MV-4-11 (cell line): ENCODE results near the gene HRG.
"Not testable (repeated sequence)": the region's sequence is repeated elsewhere in the genome, so short reads cannot be mapped to it uniquely, and the experiment has no call there.

ENCODE experiments used
- DNase-seq: peaks from one replicate; lab custom pipeline; 2025; lab: John Stamatoyannopoulos, UW

The HRG gene

DNA sequence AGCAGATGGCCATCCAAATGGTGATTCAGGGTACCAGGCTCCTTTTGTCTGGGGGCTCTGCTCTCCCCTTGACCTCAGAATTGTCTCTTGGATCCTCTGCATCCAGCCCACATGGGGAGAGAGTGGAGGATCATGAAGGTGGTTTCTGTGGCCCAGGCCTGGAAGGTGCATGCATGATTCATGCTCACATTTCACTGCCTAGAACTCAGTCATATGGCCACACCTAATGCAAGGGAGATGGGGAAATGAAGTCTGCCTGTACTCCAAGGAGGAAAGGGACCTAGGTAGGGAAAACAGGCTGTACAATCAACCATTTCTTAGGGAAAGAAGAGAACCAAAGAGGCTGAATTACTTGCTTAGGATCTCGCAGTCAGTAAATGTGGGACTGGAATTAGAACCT is 15.1 kb downstream of the HRG start:
- no peak for DNase-seq

DNA sequence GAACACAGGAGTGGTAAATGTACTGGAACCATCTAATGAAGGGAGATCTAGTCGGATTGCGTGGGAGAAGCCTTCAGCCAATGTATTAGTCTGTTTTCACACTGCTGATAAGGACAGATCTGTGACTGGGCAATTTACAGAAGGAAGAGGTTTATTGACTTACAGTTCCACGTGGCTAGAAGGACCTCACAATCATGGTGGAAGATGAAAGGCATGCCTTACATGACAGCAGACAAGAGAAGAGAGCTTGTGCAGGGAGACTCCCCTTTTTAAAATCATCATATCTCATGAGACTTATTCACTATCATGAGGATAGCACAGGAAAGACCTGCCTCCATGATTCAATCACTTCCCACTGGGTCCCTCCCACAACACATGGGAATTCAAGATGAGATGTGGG is 17.0 kb downstream of the HRG start:
- no peak for DNase-seq

DNA sequence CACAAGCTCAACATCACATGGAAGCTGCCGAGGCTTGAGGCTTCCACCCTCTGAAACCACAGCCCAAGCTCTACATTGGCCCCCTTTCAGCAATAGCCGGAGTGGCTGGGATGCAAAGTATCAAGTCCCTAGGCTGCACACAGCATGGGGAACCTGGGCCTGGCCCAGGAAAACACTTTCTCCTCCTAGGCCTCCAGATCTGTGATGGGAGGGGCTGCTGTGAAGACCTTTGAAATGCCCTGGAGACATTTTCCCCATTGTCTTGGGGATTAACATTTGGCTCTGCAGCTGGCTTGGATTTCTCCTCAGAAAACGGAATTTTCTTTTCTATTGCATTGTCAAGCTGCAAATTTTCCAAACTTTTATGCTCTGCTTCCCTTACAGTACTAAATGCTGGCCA is 18.2 kb downstream of the HRG start:
- no peak for DNase-seq

DNA sequence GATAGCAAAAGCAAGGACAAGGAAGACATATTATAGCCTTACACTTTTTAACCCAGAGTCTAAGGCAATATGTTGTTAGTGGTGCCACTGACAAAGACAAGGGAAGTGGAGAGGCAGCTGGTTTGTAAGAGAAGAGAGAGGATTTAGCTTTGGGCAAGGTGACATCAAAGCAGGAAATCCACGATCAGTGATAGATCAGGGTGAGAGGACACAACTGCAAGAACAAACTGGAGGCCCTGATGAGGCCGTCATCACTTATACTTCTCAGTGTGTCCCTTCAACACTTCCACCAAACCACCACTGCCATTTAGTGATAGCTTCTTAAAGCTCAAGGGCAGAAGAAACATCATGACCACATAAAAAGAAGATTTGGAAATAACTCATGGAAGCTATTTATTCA is 20.7 kb downstream of the HRG start:
- DNase-seq: not testable (repeated sequence)

DNA sequence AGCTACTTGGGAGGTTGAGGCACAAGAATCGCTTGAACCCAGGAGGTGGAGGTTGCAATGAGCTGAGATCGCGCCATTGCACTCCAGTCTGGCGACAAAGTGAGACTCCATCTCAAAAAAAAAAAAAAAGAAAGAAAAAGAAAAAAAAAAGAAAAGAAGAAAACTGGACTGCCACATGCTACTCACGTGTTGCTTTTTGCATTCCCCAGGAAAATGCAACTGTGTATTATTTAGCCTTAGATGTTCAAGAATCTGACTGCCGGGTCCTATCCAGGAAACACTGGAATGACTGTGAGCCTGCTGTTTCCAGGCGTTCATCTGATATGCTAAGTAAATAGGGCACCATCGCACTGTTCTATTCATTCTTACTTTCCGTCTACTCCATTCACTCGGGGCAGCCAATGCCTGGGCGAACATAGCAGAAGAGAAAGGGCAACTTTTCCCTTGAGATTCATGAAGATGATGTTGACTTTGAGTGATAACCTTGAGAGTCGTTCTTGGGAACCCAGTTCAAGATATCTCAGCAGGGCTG is 21.4 kb downstream of the HRG start:
- no peak for DNase-seq

DNA sequence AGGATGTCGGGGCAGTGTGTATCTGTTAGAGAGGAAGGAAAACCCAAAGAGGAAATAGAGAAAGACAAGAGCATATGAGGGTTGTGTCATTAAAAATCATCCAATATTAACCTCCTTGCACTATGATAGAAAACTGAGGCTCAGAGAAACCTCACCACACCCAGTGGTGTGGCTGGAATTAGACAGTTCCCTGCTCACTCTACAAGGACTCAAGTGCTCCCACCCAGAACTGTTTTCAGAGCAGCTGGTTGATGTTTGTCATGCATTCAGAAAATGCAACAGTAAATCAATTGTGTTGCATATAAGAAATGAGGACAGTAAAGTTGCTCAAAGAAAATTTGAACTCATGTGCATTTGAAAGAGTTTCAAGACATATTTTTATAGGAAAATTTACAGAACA is 24.5 kb downstream of the HRG start:
- peak; percentile 1 for DNase-seq

DNA sequence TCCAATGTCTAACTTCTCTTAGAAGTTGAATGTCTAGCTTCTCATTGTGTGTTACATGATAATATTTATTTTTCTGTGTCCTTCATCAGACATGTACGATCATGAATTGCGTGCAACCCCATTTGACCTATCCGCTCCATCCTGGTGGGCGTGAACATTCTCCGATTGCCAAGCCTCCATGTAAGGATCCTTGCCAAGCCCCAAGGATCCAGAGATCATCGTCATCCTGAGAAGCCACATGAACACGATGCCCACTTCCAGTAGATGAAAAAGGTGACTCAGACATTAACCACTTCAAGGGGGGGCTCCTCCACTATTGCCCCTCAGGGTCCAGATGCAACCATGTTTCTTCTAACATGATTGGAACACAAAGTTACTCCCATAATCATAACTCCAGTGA is 25.9 kb downstream of the HRG start:
- no peak for DNase-seq

DNA sequence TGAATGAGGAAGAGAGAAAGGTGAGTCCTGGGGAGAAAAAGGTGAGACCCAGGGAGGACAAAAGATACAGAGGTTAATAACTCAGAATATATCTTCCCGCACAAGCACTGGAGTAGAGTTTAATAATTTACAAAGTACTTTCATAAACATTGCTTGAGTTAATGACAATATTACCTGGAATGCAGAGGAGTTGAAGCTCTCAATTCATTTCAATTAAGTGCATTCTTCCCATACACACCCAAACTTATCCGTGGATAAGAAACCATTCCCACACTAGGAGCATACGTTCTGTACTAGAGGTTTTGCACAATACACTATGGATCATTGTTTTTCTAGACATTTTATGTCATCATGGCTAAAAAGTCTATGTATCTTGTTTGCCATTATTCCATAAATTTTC is 28.0 kb downstream of the HRG start:
- no peak for DNase-seq

DNA sequence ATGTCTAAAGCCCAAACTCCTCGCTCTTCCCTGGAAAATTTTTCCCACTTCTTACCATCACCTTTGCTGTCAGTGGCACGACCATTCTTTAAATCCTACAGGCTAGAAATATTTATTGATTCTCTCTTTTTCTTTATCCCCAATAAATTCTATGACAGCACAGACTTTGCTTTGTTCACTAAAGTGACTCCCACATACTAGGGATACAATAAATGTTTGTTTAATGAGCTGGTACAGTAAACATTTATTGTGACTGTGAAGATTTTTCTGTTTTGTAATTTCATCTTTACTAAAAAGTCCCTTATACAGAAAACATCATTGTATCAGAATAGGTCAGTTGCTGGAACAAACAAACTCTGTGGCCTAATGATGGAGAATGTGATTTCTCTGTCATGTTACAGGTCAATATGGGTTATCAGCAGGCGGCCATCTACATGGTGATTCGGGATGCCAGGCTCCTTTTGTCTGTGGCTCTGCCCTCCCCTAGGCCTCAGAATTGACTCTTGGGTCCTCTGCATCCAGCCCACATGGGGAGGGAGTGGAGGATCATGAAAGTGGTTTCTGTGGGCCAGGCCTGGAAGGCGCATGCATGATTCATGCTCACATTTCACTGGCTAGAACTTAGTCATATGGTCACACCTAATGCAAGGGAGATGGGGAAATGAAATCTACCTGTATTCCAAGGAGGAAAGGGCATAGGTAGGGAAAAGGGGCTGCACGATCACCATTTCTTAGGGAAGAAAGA is 28.6 kb downstream of the HRG start:
- no peak for DNase-seq

DNA sequence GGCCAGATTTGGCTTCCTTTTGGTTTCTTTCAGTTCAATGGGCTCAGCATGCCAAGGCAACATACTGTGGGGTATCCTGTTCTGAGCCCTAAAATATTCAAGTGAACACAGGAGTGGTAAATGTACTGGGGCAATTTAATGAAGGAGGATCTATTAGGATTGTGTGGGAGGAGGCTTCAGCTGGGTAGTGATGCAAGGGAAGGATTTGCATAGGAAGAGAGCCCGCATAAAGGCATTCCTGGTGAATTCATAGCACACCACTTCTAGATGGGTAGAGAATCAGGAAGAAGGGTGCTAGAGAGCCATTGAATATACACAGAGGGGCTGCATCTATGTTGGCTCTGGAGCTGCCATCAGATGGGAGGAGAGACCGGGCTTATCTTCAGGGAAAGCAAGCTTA is 30.7 kb downstream of the HRG start:
- DNase-seq: no peak

DNA sequence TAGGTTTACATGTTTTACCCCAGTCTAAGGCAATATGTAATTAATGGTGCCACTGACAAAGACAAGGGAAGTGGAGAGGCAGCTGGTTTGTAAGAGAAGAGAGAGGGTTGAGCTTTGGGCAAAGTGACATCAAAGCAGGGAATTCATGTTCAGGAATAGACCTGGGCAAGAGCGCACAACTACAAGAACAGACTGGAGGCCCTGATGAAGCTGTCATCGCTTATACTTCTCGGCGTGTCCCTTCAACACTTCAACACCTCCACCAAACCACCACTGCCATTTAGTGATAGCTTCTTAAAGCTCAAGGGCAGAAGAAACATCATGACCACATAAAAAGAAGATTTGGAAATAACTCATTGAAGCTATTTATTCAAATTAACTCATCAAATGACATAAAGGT is 31.7 kb downstream of the HRG start:
- no peak for DNase-seq

DNA sequence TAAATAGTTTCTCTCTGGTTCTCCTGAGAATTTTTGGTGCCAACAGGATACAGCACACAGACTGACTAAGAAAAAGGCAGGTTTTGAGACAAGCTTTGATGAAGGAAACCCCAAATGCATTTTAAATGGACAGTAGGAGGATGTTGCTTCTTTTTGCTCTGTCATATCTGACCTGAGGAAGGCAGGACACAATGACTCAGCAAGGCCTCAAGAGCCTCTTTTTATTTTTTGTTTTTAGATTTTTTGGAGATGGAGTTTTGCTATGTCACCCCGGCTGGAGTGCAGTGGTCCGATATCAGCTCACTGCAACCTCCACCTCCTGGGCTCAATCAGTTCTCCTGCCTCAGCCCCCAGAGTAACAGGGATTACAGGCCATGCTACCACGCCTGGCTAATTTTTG is 34.5 kb downstream of the HRG start:
- no peak for DNase-seq

DNA sequence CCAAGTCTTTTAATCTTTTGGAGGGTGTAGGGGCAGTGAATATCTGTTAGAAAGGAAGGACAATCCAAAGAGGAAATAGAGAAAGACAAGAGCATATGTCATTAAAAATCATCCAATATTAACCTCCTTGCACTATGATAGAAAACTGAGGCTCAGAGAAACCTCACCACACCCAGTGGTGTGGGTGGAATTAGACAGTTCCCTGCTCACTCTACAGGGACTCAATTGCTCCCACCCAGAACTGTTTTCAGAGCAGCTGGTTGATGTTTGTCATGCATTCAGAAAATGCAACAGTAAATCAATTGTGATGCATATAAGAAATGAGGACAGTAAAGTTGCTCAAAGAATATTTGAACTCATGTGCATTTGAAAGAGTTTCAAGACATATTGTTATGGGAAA is 36.6 kb downstream of the HRG start:
- not testable (repeated sequence) for DNase-seq

DNA sequence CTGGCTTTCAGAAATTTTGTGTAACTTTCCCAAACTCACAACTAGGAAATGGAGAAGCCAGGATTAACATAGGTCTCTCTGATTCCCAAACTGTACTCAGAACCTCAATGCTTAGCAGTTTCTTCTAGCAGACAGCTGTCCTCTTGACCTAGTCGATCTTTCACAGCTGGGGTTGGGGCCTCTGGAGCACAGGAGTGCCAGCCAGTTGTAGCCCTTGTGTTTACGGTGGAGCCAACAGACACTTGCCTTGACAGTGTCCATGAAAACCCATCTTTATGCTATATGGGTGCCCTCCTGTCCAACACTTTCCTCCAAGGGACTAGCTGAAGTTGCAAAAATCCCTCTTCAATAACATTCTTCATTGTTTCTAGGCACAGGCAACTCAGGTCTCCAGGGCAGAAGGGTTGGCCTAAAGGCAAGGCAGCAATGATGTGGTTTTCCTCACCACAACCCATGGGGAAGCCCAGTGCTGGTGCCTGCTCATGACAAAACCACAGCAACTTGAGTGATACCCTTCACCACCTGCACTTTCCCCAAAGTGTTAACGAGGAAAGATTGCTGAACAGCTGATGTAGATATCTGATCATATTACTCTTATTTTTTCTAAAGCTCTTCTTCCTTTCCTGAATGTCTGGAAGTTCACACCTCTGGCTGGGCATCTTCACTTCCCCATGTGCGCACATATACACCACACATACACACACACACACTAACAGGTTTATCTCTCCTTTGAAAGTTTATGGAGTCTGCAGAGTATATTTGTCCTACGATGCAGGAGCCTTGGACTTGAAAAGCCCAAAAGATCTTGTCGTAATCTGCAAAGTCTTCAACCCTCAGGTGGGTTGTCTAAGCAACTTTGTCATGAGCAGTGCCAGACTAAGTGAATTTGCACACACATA is 40.3 kb downstream of the HRG start:
- DNase-seq: peak; percentile 64

DNA sequence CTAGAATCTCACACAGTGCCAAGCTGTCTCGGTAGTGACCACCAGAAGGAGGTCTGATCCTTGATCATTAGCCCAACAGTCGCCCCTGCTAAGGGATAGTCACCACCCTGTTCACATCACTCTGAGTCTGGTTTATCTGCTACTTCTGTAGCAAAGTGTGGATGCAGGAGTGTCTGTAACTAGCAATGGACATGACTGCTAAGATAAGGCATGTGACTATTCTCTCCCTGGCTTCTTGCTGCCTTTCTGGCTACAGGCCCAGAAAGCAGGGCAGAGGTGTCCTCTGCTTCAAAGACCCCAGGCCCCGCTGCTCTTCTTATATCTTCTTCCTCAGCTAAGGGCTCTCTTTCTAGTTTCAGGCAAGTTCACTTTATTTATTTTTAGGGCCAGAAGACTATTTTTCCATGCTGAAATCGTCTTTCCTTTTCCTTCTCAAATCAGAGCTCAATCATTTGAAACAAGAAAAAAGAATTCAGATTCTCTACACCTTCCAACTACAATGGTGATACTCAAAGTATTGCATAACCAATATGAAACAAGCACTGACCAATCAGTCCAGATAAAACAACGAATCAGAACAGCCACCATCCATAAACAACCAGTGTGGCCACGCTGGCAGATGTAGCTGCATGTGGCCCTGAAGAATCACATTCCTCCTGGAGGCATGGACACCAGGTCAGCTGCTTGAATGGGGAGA is 43.3 kb downstream of the HRG start:
- DNase-seq: no peak

DNA sequence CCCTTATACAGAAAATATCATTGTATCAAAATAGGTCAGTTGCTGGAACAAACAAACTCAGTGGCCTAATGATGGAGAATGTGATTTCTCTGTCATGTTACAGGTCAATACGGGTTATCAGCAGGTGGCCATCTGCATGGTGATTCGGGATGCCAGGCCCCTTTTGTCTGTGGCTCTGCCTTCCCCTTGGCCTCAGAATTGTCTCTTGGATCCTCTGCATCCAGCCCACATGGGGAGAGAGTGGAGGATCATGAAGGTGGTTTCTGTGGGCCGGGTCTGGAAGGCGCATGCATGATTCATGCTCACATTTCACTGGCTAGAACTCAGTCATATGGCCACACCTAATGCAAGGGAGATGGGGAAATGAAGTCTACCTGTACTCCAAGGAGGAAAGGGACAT is 44.9 kb downstream of the HRG start:
- DNase-seq: not testable (repeated sequence)

DNA sequence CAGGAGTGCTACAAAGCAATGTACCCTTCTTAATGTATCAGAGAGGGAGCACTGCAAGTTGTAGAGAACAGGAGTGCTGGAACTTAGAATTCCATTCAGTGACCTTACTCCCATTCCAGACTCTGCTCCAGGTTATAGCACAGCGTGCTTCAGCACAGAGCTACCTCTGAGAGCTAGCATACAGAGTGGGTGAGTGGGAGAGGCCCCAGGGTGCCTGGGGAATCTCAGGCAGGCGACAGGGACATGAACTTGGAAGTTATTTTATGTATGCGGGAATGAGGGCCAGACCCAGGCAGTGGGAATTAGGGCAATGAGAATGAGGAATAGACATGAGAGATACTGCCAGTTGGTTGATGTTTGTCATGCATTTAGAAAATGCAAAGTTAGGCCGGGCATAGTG is 47.7 kb downstream of the HRG start:
- no peak for DNase-seq

DNA sequence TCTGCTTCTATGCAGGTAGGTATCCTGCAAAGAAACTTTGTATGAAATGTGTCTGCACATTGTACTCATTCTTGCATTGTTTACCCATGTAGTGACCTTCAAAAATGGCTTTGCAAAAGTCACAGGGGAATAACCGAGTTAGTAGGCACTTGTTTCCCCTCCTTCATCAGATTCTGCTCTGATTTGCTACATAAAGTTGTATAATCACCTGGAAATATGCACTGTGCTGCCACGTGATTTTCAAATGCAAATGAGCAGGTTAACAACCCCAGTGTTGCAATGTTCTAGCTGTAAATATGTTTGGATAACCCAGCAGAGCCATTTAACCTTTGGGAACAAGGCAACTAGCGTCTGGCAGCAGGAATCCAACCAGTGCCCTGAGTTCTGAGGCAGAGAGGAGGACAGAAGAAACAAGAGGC is 51.2 kb downstream of the HRG start, which contains the start of gene KNG1:
Gene KNG1, plus strand, starts transcription at position 321 of the 419 bp plus-strand sequence. CDS start 184 bp downstream, outside the sequence.
- no peak for DNase-seq

DNA sequence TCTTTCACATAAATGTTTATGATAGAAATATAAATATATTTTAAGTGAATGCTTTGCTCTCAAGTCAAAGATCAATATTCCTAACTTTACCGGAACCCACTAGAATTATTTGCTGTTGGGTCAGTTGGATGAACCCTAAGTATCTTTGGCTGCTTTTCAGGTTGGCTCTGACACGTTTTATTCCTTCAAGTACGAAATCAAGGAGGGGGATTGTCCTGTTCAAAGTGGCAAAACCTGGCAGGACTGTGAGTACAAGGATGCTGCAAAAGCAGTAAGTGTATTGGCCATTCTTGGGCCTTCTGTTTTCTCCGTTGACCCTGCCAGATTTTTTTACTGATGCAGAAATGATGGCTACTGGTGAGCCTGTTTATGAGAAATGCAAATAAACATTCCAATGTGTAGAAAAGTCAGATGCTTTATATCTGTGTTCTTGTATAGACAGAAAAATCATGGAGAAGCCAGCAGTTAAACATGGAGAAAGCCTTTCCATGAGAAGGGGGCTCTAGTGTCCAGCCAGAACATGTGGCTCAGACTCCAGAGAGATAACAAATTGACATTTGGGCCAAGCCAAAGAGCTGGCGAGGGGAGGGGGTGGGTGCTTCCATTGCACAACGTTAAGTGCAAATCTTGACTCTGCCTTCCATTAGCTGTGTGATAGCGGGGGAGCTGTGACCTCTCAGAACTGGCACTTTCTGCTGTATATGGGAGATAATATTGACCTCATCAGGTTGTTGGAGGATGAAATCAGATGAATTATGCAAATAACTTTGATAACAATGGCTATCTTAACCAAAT is 54.3 kb downstream of the HRG start:
- DNase-seq: no peak

DNA sequence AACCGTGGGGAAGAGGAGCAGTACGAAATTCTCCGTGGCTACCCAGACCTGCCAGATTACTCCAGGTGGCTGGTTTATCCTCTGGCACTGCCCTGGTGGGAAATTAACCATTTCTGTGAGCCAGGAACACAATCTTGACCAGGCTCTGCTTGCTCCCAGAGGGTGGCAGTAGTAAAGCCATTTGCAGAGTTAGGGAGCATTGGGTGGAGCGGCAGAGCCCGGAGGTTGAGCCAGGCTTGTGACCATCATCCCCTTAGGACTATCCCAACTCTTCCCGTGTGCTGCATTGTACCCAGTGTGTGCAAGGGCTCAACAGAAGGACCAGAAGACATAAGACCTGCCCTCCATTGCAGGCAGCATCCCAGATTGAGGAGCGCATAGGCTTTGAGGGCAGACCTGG is 56.6 kb downstream of the HRG start:
- no peak for DNase-seq

DNA sequence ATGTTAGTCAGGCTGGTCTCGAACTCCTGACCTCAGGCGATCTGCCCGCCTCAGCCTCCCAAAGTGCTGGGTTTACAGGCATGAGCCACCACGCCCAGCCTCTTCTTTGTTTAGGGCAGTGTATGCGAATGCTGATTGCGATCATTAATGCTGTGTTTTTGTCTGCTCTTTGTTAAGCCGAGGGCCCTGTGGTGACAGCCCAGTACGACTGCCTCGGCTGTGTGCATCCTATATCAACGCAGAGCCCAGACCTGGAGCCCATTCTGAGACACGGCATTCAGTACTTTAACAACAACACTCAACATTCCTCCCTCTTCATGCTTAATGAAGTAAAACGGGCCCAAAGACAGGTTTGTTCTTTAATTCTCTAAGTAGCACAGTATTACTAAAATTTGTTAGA is 59.1 kb downstream of the HRG start:
- no peak for DNase-seq
